T follicular helper cell (primary cell): Measurements from ENCODE around the gene PDXDC1.
"Not testable (repeated sequence)": the region's sequence is repeated elsewhere in the genome, so short reads cannot be mapped to it uniquely, and the experiment has no call there.

Experiments used
- DNase-seq: peaks from one replicate; pipeline ENCODE4 v3.0.0-alpha.2; 2020; ENCODE audit warnings: low read depth

Gene PDXDC1

GRCh38 chr16:15012941-15013340 lies 38.1 kb downstream of the PDXDC1 start:
- DNase-seq, result not testable (repeated sequence)

GRCh38 chr16:15015671-15016070 lies 40.8 kb downstream of the PDXDC1 start:
- not testable (repeated sequence) for DNase-seq

GRCh38 chr16:15016354-15016753 lies 41.5 kb downstream of the PDXDC1 start:
- DNase-seq, result not testable (repeated sequence)

GRCh38 chr16:15016951-15017580 lies 42.2 kb downstream of the PDXDC1 start:
- not testable (repeated sequence) for DNase-seq

- DNase-seq, result not testable (repeated sequence)
Observed at GRCh38 chr16:15021429-15021828, 46.6 kb downstream of the PDXDC1 start.

GRCh38 chr16:15022194-15022593 lies 47.4 kb downstream of the PDXDC1 start:
- DNase-seq, result peak; percentile 46

GRCh38 chr16:15023381-15024077 lies 48.7 kb downstream of the PDXDC1 start:
- not testable (repeated sequence) for DNase-seq

GRCh38 chr16:15024858-15025199 lies 50.0 kb downstream of the PDXDC1 start:
- not testable (repeated sequence) for DNase-seq

GRCh38 chr16:15025234-15025951 lies 50.6 kb downstream of the PDXDC1 start:
- not testable (repeated sequence) for DNase-seq

- not testable (repeated sequence) for DNase-seq
Observed at GRCh38 chr16:15027051-15027450, 52.2 kb downstream of the PDXDC1 start.

- DNase-seq, result not testable (repeated sequence)
Observed at GRCh38 chr16:15027503-15028344, 52.9 kb downstream of the PDXDC1 start.

GRCh38 chr16:15028345-15028715 lies 53.5 kb downstream of the PDXDC1 start:
- DNase-seq, result not testable (repeated sequence)

- not testable (repeated sequence) for DNase-seq
Observed at GRCh38 chr16:15028801-15029698, 54.2 kb downstream of the PDXDC1 start.

- DNase-seq, result not testable (repeated sequence)
Observed at GRCh38 chr16:15029749-15030148, 54.9 kb downstream of the PDXDC1 start.

- DNase-seq, result no peak
Observed at GRCh38 chr16:15031179-15031578, 56.4 kb downstream of the PDXDC1 start.

- DNase-seq, result no peak
Observed at GRCh38 chr16:15031586-15031985, 56.8 kb downstream of the PDXDC1 start.

- DNase-seq, result no peak
Observed at GRCh38 chr16:15032547-15033308, 57.9 kb downstream of the PDXDC1 start.

- no peak for DNase-seq
Observed at GRCh38 chr16:15033309-15033707, 58.5 kb downstream of the PDXDC1 start.

- DNase-seq, result no peak
Observed at GRCh38 chr16:15034266-15035162, 59.7 kb downstream of the PDXDC1 start.
